Activated CD8-positive, alpha-beta memory T cell treated with anti-CD3 and anti-CD28 coated beads, Interleukin-2, amount 50 U/mL, for 48 hours (primary cell): ENCODE data around the gene UBL7.
"Not testable (repeated sequence)": the region's sequence is repeated elsewhere in the genome, so short reads cannot be mapped to it uniquely, and the experiment has no call there.

Source experiments
- DNase-seq: peaks from one replicate; pipeline ENCODE4 v3.0.0-alpha.2; 2020

The UBL7 gene

DNA sequence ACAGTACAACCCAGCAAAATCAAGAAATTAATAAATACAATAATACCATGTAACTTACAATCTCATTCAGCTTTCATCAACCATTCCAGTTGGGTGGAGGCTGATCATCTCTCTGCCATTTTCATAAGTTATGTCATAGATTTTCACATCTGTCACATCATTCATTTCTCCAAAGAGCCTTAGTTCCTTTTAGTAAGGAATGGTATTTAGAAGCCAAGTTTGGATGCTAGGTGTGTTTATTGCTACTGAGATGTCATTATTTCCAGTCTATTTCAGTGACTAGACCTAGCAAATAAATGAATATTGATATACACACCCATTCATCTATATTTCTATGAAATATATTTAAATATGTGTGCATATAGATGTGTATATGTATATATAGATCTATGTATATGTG, 2.7 kb upstream of the UBL7 start:
- DNase-seq = no peak

GRCh38 chr15:74461847-74462511, 1.0 kb upstream of the UBL7 start:
- DNase-seq = no peak

GRCh38 chr15:74460298-74460697, 662 bp downstream of the UBL7 start:
- DNase-seq = no peak

GRCh38 chr15:74459798-74460197, 1.2 kb downstream of the UBL7 start:
- DNase-seq = not testable (repeated sequence)

DNA sequence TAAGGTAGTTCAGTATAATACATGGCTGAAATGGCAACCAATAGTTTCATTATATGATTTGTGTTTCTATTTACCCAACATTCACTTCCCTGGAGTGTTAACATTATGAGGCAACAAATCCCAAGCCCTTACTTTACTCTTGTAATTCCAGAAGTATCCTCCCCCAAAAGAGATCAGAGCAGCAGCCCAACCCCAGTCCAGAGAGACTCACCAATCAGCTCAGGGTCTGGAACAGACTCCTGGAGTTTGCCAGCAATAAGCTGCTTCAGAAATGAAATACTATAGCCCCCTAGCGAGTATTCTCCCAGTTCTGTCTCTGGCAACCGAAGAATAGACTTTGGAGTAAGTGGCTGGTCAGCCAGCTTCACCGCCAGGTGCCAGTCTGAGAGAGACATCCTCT, 2.5 kb downstream of the UBL7 start:
- no peak for DNase-seq

DNA sequence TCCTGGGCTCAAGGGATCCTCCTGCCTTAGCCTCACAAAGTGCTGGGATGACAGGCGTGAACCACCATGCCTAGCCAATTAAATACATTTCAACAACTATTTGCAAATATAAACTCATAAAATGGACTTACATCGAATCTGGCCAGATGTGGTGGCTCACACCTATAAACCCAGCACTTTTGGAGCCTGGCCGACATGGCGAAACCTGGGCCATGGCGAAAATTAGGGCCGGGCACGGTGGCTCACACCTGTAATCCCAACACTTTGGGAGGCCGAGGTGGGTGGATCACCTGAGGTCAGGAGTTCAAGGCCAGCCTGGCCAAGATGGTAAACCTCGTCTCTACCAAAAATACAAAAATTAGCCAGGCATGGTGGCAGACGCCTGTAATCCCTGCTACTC, 3.9 kb downstream of the UBL7 start:
- not testable (repeated sequence) for DNase-seq

- DNase-seq = no peak
These were observed 6.0 kb downstream of the UBL7 start for GRCh38 chr15:74454764-74455500.

DNA sequence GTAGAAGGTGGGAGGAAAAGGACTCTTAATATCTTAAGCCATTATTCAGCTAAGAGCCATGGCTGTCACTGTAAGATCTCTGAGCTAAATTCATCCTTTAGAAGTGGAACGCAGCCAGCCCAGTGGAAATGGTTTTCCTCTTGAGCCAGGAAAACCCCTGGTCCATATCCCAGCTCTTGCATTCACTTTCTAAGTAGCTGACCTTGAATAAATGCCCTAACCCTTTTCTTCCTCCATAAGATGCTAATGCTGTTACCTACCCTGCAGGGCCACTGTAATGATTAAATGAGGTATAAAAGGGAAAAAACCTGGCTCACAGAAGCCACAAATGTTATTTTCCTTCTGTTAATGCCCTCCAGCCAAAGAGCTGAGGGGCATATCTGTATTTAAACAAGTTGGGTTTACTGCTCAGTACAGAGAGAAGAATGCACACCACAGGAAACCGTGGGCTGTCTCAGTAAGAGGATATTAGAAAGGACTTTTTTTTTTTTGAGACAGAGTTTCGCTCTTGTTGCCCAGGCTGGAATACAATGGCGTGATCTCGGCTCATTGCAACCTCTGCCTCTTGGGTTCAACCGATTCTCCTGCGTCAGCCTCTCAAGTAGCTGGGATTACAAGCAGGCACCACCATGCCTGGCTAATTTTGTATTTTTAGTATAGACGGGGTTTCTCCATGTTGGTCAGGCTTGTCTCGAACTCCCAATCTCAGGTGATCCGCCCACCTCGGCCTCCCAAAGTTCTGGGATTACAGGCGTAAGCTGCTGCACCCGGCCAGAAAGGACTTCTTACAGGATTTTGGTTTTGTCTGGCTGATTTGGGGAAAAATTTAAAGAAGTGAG, 6.8 kb downstream of the UBL7 start:
- DNase-seq = peak; percentile 36

DNA sequence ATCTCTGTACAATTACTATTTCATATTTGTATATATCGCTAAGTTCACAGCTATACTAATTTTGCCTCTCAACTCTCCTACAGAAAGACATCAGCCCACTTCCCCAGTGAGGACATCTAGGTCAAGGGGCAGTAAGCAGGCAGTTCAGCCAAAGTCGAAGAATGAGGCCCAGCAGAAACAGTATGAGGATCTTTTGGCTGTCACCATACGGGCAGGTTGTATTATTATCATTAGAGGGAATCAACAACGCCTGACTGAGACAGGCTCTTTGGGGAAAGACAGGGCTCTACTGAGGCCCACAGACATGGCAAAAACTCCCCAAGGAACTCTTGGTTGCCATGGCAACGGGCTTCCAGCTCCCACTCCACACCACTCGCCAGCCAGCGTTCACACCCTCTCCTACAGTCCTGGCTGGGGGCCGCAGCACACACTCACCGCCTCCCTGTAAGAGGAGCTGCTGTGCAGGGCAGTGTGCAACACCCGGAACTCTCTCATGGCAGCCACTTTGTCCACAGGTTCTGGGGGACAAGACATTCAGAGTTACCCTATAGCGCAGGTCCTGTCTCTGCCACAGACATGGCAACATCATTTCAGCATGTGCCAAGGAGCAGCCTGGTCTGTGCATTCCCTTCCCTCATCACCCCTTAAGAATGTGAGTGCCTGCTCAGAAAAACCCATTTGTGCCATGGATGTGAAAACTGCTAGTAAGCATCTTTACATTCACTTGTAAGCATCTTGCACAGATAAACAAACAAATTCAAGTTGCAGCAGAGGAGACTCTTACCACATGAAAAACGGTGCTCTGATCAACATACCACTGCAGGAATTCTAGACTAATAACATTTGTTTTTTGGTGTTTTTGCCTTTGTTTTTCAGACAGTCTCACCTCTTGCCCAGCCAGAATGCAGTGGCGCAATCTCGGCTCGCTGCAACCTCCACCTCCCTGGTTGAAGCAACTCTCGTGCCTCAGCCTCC, 8.8 kb downstream of the UBL7 start:
- DNase-seq = no peak

- DNase-seq = no peak
These were observed 9.6 kb downstream of the UBL7 start for GRCh38 chr15:74451322-74451721.

DNA sequence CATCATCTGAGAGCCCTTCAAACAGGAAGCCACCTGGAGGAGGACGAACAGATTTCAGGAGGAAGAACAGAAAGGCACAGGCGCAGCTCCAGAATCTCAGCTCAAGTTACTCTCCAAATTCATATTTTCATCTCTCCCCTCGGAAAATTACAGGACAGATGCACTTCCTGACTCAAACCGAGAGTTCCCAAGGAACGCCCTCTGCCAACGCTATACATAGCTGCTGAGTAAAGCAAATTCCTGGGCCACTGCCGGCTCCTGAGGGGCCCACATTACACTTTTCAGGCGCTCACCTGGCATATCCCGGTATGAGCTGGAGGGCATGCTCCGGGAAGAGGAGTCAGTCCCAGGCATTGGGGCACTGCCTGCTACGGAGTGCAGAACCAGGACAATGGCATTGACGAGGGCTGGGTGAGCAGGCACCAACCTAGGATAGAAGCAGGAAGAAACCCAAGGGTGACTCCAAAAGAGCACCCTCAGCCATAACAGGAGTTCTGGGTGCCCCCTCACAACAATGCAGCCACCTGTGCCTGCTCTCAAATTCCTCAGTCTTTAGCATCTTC, 11.2 kb downstream of the UBL7 start:
- no peak for DNase-seq

DNA sequence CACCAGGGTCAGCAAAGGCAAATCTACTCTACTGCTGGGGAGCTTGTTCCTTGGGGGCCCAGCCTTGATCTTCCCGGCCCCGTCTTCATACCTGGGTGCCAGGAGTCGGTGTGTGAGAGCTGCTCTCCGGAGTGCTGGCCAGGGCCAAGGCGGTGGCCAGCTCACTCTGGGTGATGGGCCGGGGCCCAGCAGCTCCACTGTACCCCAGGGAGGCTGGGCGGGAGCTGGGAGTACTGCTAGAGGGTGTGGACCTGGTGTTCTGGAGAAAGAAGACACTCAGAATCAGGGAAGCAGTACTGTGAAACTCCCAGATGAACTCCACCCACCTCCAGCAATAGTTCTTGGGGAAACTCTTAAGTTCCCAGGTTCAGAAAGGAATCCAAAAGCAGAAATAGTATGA, 11.9 kb downstream of the UBL7 start:
- no peak for DNase-seq

- no peak for DNase-seq
These were observed 14.9 kb downstream of the UBL7 start for GRCh38 chr15:74445816-74446763.

DNA sequence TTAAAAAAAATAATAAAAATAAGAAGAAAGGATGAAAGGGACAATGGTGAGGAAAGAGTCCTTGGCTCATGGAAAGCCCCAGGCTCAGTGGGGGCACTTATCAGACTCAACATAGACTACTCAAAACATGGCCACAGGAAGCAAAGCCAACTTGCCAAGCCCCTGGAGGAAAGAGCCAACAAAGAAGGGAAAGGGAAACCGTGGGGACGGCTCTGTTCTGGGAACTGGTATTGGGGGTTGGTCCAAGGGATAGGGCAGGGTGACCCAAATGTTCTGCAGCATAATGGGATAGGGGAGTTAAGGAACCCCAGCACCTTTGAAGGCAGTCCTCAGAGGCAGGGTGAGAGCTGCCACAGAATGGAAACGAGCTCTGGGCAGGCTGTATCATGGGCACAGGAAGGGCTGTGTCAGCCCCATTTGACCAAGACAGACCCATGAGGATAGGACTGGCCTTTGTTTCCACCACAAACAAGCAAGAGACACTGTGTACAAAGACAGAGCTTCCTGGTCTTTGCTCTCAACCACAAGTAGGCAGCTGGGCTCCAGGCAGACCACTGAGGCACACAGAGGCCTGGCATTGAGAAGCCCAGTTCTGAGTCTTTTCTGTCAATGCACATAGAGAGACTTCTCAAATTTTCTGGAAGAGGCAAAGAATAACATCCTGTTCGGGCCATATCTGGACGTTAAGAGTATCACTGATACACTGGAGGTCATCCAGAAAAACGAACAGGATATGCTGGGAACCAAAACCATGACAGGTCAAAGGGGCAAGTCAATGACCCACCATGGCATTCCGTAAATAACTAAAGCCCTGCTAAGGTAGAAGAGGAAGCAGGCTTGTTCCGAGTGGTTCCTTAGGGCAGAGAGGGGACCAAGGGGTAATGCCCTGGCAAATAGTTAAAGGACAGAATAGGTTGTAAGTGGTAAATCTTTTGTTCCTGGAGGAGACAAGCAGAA, 16.6 kb downstream of the UBL7 start:
- no peak for DNase-seq

GRCh38 chr15:74443100-74443909, 17.7 kb downstream of the UBL7 start:
- DNase-seq = no peak

- DNase-seq = no peak
These were observed 18.4 kb downstream of the UBL7 start for GRCh38 chr15:74442604-74443003.

DNA sequence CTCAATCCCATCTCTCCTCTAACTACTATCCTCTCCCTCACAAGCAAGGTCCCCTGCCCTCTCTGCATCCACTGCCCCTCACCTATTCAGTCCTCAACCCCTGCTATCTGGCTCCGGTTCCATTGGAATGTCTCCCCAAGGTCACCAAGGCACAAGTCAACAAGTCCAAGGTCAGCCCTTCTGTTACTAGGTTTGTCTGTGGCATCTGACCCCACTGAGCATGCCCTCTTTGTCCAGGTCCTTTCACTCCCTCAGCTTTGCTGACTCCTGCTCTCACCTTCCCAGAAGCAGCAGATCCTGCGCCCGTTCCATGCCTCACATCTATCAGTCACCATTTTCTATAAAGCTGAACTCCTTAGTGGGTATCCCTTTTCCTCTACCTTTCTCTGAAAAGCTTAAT, 18.9 kb downstream of the UBL7 start:
- no peak for DNase-seq

GRCh38 chr15:74441248-74441941, 19.6 kb downstream of the UBL7 start:
- no peak for DNase-seq
